Activated CD8-positive, alpha-beta memory T cell treated with anti-CD3 and anti-CD28 coated beads, Interleukin-2, amount 50 U/mL, for 48 hours (primary cell): ENCODE measurements around the gene GSTA1.
"Not testable (repeated sequence)": the region's sequence is repeated elsewhere in the genome, so short reads cannot be mapped to it uniquely, and the experiment has no call there.

Experiments
- DNase-seq: peaks from one replicate; pipeline ENCODE4 v3.0.0-alpha.2; 2020

Gene GSTA1

GRCh38 chr6:52753137-52753536 is 50.5 kb downstream of the GSTA1 start:
- not testable (repeated sequence) for DNase-seq

- DNase-seq: no peak
Observed at GRCh38 chr6:52752310-52752709, 51.3 kb downstream of the GSTA1 start.

- no peak for DNase-seq
Observed at GRCh38 chr6:52749556-52750152, 54.0 kb downstream of the GSTA1 start.

GRCh38 chr6:52747301-52747700 is 56.3 kb downstream of the GSTA1 start:
- not testable (repeated sequence) for DNase-seq

- no peak for DNase-seq
Observed at GRCh38 chr6:52746213-52746612, 57.4 kb downstream of the GSTA1 start.

- DNase-seq: no peak
Observed at GRCh38 chr6:52745764-52746201, 57.8 kb downstream of the GSTA1 start.

GRCh38 chr6:52741872-52742271 is 61.7 kb downstream of the GSTA1 start:
- DNase-seq: no peak
